Measurements from ENCODE around the gene RIPOR2.

- TF ChIP-seq CTCF (IDR thresholded peaks at IDR 0.05) (no peak), POLR2A (IDR thresholded peaks at IDR 0.05) (no peak)
Observed at GRCh38 chr6:24836109-24836508, 99.7 kb downstream of the RIPOR2 start.

Data from stomach (tissue), 4 donors.